ENCODE measurements around the gene ERBB4.

Gene ERBB4

DNA sequence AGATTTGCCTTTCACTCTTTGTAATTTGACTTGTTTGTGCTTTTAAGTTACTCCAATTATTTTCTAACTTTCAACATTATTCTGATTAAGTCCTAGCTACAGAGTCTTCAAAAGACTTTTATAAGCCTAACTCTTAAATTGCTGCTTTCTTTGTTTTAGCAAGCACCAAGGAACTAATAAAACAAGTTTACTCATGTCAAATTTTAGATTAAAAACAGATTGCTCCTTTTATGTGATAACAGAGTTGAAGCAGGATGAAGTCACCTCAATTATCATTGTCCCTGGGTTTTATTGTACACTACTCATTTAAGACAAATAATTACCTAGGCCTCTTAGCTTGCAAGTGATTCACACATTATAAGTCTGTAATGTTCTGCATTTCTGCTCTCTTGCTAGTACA is 678.4 kb downstream of the ERBB4 start:
- ATAC-seq, result no peak
- TF ChIP-seq ZNF70 (CRISPR knock-in tag; IDR thresholded peaks at IDR 0.05) (no peak), ARNTL (CRISPR knock-in tag; IDR thresholded peaks at IDR 0.05; ENCODE audit: borderline replicate concordance, low read depth) (no peak), TCF4 (CRISPR knock-in tag; IDR thresholded peaks at IDR 0.05; ENCODE audit: borderline replicate concordance) (peak; percentile 72), ZFP30 (CRISPR knock-in tag; IDR thresholded peaks at IDR 0.05) (no peak), CSDC2 (CRISPR knock-in tag; IDR thresholded peaks at IDR 0.05) (no peak), ISL1 (CRISPR knock-in tag; IDR thresholded peaks at IDR 0.05) (peak; percentile 92), SNAI2 (CRISPR knock-in tag; IDR thresholded peaks at IDR 0.05) (no peak), ESRRG (CRISPR knock-in tag; IDR thresholded peaks at IDR 0.05) (no peak), ZFP3 (CRISPR knock-in tag; IDR thresholded peaks at IDR 0.05) (no peak), PATZ1 (CRISPR knock-in tag; IDR thresholded peaks at IDR 0.05; ENCODE audit: borderline replicate concordance) (0 out of 2 replicates have a peak, but pooled peaks have one; percentile 45)
- TF ChIP-seq, protein P1, sequence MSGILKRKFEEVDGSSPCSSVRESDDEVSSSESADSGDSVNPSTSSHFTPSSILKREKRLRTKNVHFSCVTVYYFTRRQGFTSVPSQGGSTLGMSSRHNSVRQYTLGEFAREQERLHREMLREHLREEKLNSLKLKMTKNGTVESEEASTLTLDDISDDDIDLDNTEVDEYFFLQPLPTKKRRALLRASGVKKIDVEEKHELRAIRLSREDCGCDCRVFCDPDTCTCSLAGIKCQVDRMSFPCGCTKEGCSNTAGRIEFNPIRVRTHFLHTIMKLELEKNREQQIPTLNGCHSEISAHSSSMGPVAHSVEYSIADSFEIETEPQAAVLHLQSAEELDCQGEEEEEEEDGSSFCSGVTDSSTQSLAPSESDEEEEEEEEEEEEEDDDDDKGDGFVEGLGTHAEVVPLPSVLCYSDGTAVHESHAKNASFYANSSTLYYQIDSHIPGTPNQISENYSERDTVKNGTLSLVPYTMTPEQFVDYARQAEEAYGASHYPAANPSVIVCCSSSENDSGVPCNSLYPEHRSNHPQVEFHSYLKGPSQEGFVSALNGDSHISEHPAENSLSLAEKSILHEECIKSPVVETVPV (CRISPR knock-in tag; IDR thresholded peaks at IDR 0.05), result no peak
- TF ChIP-seq, protein P2, sequence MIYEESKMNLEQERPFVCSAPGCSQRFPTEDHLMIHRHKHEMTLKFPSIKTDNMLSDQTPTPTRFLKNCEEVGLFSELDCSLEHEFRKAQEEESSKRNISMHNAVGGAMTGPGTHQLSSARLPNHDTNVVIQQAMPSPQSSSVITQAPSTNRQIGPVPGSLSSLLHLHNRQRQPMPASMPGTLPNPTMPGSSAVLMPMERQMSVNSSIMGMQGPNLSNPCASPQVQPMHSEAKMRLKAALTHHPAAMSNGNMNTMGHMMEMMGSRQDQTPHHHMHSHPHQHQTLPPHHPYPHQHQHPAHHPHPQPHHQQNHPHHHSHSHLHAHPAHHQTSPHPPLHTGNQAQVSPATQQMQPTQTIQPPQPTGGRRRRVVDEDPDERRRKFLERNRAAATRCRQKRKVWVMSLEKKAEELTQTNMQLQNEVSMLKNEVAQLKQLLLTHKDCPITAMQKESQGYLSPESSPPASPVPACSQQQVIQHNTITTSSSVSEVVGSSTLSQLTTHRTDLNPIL (CRISPR knock-in tag; IDR thresholded peaks at IDR 0.05; ENCODE audit: low read depth), result peak; percentile 90
- TF ChIP-seq, protein P3, sequence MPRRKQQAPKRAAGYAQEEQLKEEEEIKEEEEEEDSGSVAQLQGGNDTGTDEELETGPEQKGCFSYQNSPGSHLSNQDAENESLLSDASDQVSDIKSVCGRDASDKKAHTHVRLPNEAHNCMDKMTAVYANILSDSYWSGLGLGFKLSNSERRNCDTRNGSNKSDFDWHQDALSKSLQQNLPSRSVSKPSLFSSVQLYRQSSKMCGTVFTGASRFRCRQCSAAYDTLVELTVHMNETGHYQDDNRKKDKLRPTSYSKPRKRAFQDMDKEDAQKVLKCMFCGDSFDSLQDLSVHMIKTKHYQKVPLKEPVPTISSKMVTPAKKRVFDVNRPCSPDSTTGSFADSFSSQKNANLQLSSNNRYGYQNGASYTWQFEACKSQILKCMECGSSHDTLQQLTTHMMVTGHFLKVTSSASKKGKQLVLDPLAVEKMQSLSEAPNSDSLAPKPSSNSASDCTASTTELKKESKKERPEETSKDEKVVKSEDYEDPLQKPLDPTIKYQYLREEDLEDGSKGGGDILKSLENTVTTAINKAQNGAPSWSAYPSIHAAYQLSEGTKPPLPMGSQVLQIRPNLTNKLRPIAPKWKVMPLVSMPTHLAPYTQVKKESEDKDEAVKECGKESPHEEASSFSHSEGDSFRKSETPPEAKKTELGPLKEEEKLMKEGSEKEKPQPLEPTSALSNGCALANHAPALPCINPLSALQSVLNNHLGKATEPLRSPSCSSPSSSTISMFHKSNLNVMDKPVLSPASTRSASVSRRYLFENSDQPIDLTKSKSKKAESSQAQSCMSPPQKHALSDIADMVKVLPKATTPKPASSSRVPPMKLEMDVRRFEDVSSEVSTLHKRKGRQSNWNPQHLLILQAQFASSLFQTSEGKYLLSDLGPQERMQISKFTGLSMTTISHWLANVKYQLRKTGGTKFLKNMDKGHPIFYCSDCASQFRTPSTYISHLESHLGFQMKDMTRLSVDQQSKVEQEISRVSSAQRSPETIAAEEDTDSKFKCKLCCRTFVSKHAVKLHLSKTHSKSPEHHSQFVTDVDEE (CRISPR knock-in tag; IDR thresholded peaks at IDR 0.05), result no peak
- TF ChIP-seq, protein P4, sequence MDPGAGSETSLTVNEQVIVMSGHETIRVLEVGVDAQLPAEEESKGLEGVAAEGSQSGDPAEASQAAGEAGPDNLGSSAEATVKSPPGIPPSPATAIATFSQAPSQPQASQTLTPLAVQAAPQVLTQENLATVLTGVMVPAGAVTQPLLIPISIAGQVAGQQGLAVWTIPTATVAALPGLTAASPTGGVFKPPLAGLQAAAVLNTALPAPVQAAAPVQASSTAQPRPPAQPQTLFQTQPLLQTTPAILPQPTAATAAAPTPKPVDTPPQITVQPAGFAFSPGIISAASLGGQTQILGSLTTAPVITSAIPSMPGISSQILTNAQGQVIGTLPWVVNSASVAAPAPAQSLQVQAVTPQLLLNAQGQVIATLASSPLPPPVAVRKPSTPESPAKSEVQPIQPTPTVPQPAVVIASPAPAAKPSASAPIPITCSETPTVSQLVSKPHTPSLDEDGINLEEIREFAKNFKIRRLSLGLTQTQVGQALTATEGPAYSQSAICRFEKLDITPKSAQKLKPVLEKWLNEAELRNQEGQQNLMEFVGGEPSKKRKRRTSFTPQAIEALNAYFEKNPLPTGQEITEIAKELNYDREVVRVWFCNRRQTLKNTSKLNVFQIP (CRISPR knock-in tag; IDR thresholded peaks at IDR 0.05; ENCODE audit: borderline replicate concordance, low read depth), result no peak

GRCh38 chr2:211854832-211855231 is 683.8 kb downstream of the ERBB4 start:
- no peak for ATAC-seq
- TF ChIP-seq PATZ1 (CRISPR knock-in tag; IDR thresholded peaks at IDR 0.05; ENCODE audit: borderline replicate concordance) (no peak), ZC3H10 (CRISPR knock-in tag; IDR thresholded peaks at IDR 0.05) (no peak), TCF4 (CRISPR knock-in tag; IDR thresholded peaks at IDR 0.05; ENCODE audit: borderline replicate concordance) (no peak), ZNF565 (CRISPR knock-in tag; conservative IDR thresholded peaks at IDR 0.05; ENCODE audit: low read depth) (no peak), SNAI2 (CRISPR knock-in tag; IDR thresholded peaks at IDR 0.05) (no peak), OSR1 (CRISPR knock-in tag; IDR thresholded peaks at IDR 0.05) (no peak), ISL1 (CRISPR knock-in tag; IDR thresholded peaks at IDR 0.05) (no peak), BACH2 (CRISPR knock-in tag; IDR thresholded peaks at IDR 0.05; ENCODE audit: borderline replicate concordance) (no peak), RARB (CRISPR knock-in tag; IDR thresholded peaks at IDR 0.05) (no peak), GLIS3 (CRISPR knock-in tag; IDR thresholded peaks at IDR 0.05) (no peak), ZNF8 (CRISPR knock-in tag; IDR thresholded peaks at IDR 0.05) (no peak), ZFP30 (CRISPR knock-in tag; IDR thresholded peaks at IDR 0.05) (no peak)
- TF ChIP-seq, protein P2 (CRISPR knock-in tag; IDR thresholded peaks at IDR 0.05; ENCODE audit: low read depth), result no peak
- TF ChIP-seq, protein P1 (CRISPR knock-in tag; IDR thresholded peaks at IDR 0.05), result no peak
- TF ChIP-seq, protein P3 (CRISPR knock-in tag; IDR thresholded peaks at IDR 0.05), result no peak

All from SK-N-SH treated with all-trans-retinoic acid at 6 μM for 48 hours (cell line).